ENCODE measurements around the gene SARDH.

The SARDH gene

DNA sequence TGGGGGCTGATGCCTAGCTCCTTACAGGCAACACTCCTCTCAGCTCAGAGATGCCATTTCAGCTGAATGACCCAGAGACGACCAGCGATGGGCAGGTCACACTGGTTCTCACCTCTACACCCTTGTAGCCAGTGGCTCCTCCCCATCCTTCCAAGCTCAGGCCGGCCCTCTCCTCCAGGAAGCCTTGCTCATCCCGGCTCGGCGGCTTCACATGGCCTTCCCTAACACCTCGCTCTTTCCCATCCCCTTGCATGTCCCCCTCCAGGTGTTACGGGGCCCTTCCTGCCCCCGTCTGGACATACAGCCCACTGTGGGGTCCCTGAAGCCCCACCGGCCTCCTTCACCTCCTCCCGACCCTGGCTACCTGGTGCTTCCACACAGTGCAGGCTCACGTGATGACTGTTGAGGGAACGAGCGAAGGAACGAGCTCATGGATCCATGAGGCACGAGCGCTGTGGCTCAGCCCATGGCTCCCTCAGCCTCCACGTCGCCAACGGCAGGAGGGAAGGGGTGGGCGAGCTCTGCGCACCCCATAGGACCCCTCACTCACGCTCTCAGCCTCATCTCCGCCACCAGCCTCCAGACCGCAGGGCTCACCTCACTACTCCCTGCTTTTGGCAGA is 45.7 kb downstream of the SARDH start:
- no peak for DNase-seq (ENCODE audit: low read depth)
- H3K4me3 ChIP-seq (ENCODE audit: low read depth, low read length) = no peak overlapping the region

DNA sequence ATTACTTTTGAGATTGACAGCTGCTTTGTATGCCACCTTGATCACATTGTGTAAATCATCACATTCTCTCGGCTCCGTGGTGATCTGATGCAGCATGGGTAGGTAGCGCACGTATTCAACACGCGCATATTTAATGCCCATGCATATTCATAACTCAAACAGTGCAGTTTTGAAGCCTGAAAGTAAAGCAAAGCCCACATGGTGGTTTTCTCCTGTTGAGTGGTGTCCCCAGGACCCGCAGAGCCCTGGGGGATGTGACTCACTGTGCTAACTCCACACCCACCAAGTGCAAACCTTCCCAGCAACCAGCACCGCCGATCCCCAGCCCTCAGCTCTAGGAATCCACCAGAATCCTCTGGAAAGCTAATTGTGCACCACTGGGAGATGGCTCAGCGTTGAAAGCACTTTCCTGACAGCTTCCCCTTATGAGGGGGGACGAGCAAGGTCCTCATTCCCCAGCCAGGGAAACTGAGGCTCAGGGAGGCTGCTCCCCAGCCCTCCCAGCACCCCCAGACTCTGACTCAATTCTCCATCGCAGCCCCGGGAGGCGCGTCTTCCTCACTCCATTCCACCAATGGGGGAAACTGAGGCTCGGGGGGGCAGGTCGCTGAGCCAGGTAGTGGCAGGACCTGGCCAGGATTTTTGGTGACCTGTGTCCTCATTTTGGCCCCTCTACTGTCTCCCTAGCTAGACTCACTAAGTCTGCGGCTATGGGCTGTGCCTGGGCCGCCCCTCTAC is 46.4 kb downstream of the SARDH start:
- no peak overlapping the region for H3K4me3 ChIP-seq (ENCODE audit: low read depth, low read length)
- DNase-seq (ENCODE audit: low read depth) = no peak

DNA sequence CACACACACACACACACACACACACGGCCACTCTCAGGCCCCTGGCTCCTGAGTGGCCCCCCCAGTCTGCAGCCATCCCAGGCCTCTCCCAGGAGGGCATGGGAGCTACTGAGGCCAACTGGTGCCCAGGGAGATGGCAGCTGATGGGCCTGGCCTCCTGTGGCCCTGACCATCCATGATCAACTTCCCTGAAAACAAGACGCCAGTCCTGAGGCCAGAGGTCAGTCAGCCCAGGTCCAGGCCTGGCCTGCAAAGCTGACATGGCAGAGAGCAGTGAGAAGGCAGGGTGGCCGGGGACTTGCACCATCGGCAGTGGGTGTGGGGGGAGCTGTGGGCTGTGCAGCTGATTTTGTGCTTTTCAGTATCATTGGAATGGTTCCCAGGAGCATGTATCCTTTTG is 47.0 kb downstream of the SARDH start:
- no peak for DNase-seq (ENCODE audit: low read depth)
- H3K4me3 ChIP-seq (ENCODE audit: low read depth, low read length) = no peak overlapping the region

DNA sequence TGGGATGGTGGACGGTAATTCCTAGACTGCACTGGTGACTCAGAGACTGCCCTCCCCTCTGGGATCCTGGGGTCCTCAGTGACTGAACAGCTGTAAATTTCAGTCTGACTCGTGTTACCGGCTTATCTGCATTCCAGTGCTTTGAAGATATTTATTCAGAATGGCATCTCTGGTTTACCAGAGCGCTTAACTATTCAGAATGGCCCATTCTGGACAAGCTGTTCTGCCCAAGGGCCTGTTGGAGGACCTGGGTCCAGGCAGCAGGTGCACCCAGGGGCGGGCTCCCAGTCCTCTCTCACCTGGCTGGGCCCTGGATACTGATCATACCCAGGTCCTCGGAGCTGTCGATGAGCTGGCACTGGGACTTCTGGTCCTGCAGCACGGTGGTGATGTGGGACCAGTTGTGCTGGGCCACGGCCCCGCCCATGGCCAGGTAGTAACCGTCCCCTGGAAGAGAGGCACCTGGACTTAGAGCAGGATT is 48.0 kb downstream of the SARDH start:
- H3K4me3 ChIP-seq (ENCODE audit: low read depth, low read length) = no peak overlapping the region
- DNase-seq (ENCODE audit: low read depth) = no peak

DNA sequence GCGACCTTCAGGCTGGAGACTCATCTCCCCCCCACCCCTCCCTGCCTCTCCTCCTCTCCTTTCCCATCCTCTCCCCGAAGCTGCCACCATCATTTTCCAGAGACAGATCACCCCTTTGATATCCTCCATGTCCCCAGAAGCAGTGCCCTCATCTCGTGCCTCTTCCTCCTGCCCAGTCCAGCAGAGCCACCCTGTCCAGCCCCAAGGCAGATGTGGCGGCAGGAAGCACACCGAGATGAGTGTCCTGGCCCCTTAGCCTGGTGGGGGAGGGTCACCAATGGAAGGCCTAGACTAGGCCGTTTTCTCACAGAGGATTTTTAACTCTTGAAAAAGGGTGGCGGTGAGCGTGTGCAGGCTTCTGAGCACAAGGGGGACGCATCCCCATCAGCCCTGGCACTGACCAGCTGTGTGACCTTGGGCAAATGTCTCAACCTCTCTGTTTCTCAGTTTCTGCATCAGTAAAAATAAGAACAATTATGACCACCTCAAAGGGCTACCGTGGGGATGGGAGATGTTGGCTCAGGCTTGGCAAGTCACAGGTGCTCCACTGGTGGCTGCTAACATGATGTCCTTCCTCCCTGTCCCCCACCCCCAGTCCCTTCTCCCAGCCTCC is 48.9 kb downstream of the SARDH start:
- no peak overlapping the region for H3K4me3 ChIP-seq (ENCODE audit: low read depth, low read length)
- no peak for DNase-seq (ENCODE audit: low read depth)

DNA sequence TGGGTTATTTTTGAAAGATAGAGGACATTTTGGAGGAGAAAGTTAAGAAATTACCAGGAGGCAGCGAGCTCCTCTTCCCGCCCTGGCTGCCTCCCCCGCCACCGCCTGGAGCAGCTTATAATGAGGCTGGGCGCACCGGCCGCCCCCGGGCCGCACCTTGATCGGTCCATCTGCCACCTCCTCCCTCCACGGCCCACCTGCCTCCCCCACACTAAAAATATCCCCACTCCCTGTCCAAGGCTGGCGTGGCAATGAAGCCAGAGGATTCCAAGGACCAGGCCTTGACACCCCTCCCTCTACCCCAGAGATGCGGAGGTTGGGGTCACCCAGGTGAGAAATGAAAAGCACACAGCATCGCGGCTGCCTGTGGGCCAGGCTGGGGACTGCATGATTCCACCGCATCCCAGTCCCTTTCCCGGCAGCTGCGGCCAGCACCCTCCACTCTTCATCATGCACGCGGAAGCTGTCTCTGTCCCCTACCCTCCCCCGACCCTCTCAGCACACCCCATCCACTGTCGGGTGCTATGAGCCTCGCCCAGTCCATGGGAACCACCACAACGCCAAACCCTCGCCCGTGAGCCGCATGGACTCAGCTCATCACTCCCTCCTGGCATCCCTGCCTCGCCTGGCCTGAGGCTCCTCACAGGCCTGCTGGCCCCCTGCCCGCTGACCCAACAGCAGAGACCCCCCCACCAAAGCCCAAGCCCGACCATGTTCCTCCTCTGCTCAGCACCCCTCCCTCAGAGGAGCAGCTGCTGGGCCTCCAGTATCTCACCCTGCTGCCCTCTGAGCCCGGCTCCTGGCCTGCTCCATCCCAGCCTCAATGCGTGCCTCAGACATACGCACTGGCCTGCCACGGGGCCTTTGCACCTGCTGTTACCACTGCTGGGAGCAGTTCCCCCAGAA is 50.0 kb downstream of the SARDH start:
- no peak for DNase-seq (ENCODE audit: low read depth)
- H3K4me3 ChIP-seq (ENCODE audit: low read depth, low read length) = no peak overlapping the region

DNA sequence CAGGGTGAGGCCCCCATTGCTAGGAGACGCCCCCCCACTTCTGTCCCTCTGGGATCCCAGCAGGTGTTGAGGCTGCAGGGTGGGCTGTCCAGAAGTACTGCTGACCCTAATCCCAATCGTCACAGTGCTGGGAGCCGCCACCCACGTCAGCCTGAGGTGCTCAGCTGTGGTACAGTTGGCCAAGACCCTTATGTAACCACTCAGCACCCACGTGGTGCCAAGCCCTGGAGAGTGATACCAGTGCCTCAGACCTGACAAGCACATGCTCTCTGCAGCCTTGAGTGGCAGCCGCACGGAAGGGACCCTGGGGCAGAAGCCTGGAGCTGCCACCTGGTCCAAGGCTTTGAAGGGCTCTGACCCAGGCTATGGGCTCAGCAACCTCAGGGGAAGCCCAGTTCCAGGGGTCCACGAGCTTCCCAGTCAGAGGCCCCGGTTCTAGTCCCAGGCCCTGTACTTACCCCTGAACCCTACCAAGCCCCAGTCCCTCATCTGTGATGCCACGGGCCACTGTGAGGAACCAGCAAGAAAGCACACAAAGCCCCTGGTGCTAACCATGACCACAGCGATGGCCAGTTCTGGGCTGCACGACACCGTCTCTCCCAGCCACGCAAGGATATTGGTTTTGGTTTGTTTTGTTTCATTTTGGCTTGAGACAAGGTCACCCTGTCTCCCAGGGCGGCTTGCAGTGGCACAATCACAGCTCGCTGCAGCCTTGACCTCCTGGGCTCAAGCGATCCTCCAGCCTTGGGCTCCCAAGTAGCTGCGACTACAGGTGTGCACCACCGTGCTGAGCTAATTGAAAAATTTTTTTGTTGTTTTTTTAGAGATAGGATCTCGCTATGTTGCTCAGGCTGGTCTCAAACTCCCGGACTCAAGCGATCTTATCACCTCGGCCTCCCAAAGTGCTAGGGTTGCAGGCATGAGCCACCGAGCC is 51.2 kb downstream of the SARDH start:
- DNase-seq (ENCODE audit: low read depth) = no peak
- no peak overlapping the region for H3K4me3 ChIP-seq (ENCODE audit: low read depth, low read length)

DNA sequence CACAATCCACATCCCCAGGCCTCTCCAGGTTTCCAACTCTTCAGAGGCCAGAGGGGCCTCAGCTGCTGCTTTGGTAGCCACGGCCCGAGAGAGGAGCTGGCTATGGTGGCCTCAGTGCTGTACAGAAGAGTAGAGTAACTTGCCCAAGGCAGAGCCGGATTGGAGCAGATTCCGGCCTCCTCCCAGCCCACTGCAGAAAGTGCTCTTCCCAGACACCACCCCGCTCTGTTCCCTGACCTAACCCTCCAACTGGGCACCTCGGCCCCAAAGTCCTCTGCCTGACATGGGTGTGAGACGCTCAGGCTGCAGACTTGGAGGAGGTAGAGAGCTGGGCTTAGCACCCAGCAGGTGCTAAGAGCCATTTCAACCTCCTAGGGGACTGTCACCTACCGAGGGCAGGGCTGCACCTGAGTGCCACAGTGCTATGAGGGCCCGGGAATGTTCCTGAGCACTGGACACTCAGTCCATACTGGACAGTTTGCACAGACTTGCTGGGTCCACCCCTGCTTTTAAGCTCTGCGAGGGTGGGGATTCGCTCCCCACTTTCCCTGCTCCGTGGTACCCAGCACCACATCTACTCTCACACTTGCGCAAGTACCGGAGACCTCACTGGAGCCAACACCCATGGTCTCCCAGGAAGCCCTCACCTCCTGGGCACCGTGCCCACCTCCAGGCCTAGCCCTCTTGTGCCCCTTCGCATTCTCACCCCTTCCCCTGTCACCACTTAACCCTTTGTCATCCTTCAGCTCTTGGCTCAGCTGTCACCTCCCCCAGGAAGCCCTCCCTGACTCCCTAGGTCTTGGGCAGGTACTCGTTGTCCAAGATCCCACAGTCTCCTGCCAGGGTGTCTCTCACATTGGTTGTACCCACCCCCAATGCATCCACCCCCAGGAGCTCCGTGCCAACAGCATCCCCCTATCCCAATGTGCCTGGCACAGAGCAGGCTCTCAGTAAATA is 52.2 kb downstream of the SARDH start:
- no peak overlapping the region for H3K4me3 ChIP-seq (ENCODE audit: low read depth, low read length)

DNA sequence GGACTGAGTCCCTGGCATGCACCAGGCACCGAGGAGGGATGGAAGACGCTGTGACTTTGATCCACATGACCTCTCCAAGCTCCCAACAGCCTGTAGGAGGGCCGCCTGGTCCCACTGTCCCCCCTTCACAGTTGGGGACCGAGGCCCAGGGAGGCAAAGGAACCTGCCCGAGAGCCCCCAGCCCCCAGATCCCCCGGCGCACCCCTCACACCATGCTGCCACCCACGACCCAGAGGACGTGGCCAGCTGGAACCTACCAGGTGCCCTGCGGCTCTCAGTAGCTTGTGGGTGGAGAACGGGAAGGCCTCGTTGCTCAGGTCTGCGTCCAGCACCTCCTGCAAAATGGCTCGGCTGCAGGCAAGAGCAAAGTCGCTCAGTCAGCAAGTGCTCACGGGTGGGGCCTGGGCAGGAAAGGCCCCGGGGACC is 53.2 kb downstream of the SARDH start:
- no peak for DNase-seq (ENCODE audit: low read depth)
- H3K4me3 ChIP-seq (ENCODE audit: low read depth, low read length) = no peak overlapping the region

More for the DNA sequence above, 52.2 kb downstream of the SARDH start:
- no peak for DNase-seq (ENCODE audit: low read depth)

DNA sequence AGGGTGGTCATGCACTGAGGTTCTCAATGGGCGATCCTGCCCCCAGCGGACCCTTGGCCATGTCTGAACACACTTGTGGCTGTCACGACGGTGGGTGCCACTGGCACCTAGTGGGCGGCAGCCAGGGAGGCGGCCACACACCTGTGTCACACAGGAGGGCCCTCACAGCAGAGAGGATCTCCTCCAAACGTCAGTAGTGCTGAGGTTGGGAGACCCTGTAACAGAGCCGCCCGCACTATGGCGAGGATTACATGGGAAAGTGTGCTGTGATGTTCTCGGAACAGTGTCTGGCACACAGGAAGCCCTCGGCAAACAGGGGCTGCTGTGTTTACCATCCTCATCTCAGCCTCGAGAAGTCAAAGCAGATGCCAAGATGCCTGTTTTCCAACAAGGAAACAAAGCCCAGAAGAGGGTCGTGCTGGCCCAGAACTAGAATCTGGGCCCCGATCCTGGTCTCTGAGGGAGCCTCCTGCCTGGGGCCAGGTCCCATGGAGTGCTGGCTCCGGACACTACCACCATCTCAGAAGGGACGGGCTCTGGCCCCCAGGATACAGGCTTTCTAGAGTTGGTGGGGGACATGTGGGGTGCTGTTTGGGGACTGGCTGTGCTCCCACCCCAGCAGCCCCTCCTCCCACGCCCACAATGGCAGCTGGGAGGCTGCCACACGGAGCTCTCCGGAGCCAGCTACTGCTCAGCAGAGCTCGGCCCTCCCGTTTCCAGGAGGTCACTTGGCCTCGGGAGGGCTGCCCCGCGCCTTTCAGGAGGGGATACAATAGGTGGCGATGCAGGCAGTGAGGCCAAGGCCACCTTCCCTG is 53.8 kb downstream of the SARDH start:
- H3K4me3 ChIP-seq (ENCODE audit: low read depth, low read length) = no peak overlapping the region
- no peak for DNase-seq (ENCODE audit: low read depth)

DNA sequence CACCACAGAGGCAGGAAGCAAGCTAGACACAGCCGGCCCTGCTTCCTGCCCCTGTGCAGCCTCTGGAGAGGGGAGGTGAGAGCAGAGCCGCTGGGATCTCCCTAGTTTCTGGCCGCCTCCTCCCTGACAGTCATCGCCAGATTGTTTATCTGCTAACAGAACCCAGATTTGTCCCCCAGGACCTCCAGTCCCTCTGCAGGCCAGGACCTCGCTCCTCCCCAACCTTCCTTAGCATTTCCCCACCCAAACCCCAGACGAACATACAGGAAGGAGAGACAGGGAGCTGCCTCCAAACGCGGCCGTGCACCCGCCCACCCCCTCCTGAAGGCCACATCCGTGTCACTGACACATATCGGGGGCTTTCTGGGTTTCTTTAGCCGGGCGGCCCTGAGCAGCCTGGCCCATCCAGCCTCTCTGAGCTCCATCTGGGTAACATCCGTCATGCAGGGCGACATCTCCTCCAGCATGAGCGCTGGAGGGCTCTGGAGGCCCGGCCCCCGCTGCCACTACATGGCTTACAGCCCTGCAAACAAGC is 54.5 kb downstream of the SARDH start:
- H3K4me3 ChIP-seq (ENCODE audit: low read depth, low read length) = no peak overlapping the region
- DNase-seq (ENCODE audit: low read depth) = no peak

DNA sequence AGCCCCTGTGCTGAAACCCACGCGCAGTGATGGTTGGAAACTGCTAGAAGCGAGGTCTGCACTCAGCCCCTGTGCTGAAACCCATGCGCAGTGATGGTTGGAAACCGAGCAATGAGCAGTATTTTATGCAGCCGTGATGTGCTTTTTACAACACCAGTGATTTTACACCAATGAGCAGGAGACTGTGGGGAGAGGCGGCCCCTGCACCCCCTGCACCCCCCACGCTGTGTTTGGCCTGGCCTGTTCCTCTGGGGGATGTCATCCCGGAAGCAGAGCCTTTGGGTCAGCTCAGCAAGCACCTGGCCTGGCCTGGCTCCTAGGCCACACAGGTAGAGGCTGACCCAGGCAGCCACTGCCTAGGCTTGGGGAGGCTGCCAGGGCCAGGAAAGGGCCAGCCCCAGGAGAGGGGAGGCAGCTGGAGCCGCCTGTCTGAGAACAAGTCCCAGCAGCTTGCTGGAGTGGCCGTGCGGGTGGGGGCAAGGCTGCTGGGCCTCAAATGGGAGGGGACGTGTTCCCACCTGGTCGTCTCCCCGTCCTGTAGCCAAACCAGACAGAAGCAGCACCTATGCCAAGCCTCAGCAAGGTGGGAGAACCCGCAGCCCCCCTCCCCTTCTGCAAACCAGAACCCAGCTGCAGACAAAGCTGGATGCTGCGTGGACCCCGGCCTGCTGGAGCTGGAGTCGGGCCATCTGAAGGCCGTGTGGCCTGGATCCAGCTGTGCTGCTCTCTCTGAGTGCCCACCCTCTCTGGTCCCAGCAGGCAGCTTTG is 55.1 kb downstream of the SARDH start:
- no peak overlapping the region for H3K4me3 ChIP-seq (ENCODE audit: low read depth, low read length)
- no peak for DNase-seq (ENCODE audit: low read depth)

DNA sequence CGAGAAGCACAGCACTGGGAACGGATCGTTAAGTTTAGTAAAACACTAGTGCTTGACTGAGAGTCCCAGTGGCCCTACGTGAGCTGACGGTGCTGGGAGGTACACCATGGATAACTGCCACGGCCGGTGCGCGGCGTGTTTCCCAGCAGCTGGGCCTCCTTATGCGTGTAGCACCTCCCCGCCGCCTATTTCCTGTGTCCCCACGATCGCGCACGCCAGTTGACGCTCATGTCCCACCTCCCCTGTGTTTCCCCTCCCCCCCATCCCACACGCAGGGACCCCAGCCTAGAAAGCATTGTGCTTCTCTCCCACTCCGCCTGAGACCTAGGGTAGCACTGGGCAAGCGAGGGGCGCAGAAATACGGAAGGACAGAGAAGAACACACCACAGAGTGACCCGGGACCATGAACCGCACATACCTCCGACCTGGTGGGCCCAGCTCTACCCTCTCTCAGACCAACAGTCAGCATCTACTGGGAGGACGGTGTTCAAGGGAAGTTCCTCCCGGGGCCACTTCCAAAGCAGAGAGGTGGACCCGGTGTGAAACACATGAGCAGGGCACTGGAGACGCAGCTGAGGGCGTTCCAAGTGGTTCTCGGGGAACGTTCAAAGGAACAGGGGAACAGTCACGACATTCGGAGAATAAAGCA is 56.4 kb downstream of the SARDH start:
- H3K4me3 ChIP-seq (ENCODE audit: low read depth, low read length) = no peak overlapping the region
- no peak for DNase-seq (ENCODE audit: low read depth)

DNA sequence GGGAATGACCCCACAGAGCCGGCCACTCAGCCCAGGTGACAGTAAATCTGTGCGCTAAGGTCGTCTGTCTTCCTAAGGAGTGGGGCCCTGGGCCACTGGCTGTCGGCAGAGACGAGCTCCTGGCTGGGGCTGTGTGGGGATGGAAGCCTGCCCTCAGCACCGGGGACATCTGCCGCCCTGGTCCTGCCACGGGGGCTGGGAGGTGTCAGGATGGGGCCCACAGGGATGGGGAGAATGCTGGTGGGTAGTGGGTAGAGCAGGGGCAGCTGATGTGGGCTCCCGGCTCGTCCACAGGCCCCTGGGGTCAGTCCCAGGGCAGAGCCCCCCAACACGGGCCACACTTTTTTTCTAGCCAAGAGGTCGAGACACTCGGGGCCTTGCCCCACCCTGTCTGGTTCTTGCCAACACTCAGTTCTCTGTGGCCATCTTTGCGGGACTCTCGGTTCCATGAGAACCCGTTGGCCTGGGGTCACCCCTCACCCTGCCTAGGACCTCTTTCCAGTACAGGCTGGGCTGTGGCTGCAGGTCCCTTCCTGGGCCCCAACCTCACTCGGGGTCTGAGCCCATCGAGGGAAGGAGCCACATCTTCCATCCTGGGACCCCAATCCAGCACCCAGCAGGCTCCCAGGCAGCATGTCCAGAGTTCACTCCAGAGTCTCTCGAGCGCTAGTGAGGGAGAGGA is 57.0 kb downstream of the SARDH start:
- no peak for DNase-seq (ENCODE audit: low read depth)
- H3K4me3 ChIP-seq (ENCODE audit: low read depth, low read length) = no peak overlapping the region
